BJ (cell line): Measurements from ENCODE around the gene IQCB1. TPM values are rescaled to one million over a fixed set of nuclear protein-coding genes. Genes with fewer than 3 reads are reported as not detected.
"Not testable (repeated sequence)": the region's sequence is repeated elsewhere in the genome, so short reads cannot be mapped to it uniquely, and the experiment has no call there.

Experiments
- CTCF ChIA-PET: fragments of 350-600 bp; formaldehyde crosslinking; extraction: SDS; loops from one replicate; lab custom pipeline; 2021; ENCODE audit warnings: antibody characterized with exemption, inconsistent platforms; lab: Yijun Ruan, JAX
- POLR2A ChIA-PET: fragments of 300-600 bp; sonication (Branson Sonifier 250); formaldehyde crosslinking; extraction: SDS; loops from one replicate; lab custom pipeline; 2021; ENCODE audit warnings: antibody characterized with exemption; lab: Charles Lee
- DNase-seq: peaks from one replicate; pipeline ENCODE4 v3.0.0-alpha.2; 2011; ENCODE audit warnings: low read depth
- H3K27me3 ChIP-seq: 2 replicates; pipeline ENCODE4 v1.6.0; 2011; ENCODE audit warnings: low read length; ENCODE audit not compliant: control insufficient read depth, insufficient read depth
- H3K36me3 ChIP-seq: 2 replicates; pipeline ENCODE4 v1.5.1; 2011; ENCODE audit warnings: low read length; ENCODE audit not compliant: control insufficient read depth, insufficient read depth
- H3K4me3 ChIP-seq: 2 replicates; pipeline ENCODE4 v1.5.1; 2011; ENCODE audit warnings: low read depth, mild to moderate bottlenecking, control low read depth, low read length
- polyA plus RNA-seq: library from polyadenylated mRNA; depleted of rRNA; stranded (reverse); fragments of >200 nt; gene quantifications from 2 replicates; pipeline ENCODE4 v1.2.3, GENCODE V29; 2011
- TF ChIP-seq, protein P1 (sequence below): IDR thresholded peaks from 2 replicates; pipeline ENCODE4 v1.5.1; 2011; ENCODE audit warnings: low read depth, mild to moderate bottlenecking, control low read depth, inconsistent platforms, low read length, moderate library complexity; ENCODE audit not compliant: insufficient read depth

IQCB1 gene
- polyA plus RNA-seq, 1 experiment: 6.1 TPM

GRCh38 chr3:121796970-121797369 lies 37.9 kb downstream of the IQCB1 start:
- TF ChIP-seq, protein P1, sequence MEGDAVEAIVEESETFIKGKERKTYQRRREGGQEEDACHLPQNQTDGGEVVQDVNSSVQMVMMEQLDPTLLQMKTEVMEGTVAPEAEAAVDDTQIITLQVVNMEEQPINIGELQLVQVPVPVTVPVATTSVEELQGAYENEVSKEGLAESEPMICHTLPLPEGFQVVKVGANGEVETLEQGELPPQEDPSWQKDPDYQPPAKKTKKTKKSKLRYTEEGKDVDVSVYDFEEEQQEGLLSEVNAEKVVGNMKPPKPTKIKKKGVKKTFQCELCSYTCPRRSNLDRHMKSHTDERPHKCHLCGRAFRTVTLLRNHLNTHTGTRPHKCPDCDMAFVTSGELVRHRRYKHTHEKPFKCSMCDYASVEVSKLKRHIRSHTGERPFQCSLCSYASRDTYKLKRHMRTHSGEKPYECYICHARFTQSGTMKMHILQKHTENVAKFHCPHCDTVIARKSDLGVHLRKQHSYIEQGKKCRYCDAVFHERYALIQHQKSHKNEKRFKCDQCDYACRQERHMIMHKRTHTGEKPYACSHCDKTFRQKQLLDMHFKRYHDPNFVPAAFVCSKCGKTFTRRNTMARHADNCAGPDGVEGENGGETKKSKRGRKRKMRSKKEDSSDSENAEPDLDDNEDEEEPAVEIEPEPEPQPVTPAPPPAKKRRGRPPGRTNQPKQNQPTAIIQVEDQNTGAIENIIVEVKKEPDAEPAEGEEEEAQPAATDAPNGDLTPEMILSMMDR: no peak
- DNase-seq: no peak
- H3K27me3 ChIP-seq: no peaks in the 10 kb centered on the region
- CTCF ChIA-PET: no interaction called here
- POLR2A ChIA-PET: no interaction called here
- H3K4me3 ChIP-seq: no peak overlapping the region
- H3K36me3 ChIP-seq: no peaks in the 10 kb centered on the region

DNA sequence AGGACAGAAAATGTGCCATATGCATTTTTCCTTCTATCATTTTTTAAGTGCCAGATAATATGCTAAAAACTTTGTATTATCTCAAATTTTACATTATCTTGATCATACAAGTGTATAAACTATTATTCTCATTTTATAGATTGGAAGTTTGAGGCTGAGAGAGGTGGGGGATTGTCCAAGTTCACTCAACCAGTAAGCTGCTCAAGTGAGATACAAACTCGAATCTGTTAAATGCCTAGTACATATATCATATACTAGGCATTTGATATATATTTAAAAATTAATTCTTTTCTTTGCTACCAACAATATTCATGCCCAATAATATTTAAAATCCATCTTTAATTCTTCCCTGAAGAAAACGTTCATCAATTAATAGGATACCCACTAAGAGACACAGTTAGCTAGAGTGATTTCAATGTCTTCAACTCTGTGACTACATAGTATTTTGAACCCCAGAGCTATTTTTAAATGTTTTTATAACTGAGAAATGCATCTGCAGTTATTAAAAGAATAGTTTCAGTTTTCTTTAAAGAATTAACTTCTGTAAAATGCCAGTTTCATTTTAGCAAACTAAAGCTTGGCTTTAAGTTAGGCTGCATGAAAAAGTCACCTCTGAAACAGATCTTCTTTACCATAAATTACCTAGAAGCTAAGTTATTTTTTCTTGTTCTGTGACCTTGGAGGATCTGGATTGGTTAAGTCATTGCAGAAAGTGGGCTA lies 40.4 kb downstream of the IQCB1 start:
- H3K27me3 ChIP-seq: no peaks in the 10 kb centered on the region
- CTCF ChIA-PET: no interaction called here
- DNase-seq: no peak
- H3K4me3 ChIP-seq: no peak overlapping the region
- POLR2A ChIA-PET: no interaction called here
- TF ChIP-seq, protein P1: no peak
- no peaks in the 10 kb centered on the region for H3K36me3 ChIP-seq

- TF ChIP-seq, protein P1: no peak
- DNase-seq: no peak
- Histone ChIP-seq H3K27me3 (no peaks in the 10 kb centered on the region), H3K4me3 (no peak overlapping the region), H3K36me3 (0 out of 2 replicates have a peak, but pooled peaks cover 1% of the 10 kb centered on the region)
- POLR2A ChIA-PET: no interaction called here
- CTCF ChIA-PET: no interaction called here
These were observed 41.8 kb downstream of the IQCB1 start for GRCh38 chr3:121793078-121793477.

DNA sequence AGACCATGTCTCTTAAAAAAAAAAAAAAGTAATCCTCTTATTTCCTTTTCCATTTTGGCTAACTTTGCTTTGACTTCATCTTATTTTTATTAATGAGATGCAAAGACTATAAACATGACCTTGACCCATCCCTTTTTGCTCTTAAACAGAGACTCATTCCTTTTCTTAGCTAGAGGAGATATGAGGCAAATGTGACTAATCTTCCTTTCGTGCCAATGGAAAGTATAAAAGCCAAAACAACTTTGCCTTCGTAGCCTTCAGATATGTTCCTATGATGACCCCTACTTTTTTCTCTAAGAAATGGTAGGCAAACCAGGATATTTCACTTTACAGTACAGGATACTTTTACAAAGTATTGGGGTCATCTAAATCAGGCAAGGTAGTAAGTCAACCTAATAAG lies 48.4 kb downstream of the IQCB1 start:
- no peaks in the 10 kb centered on the region for H3K27me3 ChIP-seq
- DNase-seq: no peak
- ChIA-PET POLR2A (interaction anchor here (0.6 kb wide), 1 partner anchor 577 kb away, joined by 5 read pairs; no protein-coding TSS in a partner anchor), CTCF (no interaction called here)
- no peak overlapping the region for H3K4me3 ChIP-seq
- TF ChIP-seq, protein P1: no peak
- H3K36me3 ChIP-seq: peaks cover 2% of the 10 kb centered on the region; the same call in 1 of the 2 replicates

DNA sequence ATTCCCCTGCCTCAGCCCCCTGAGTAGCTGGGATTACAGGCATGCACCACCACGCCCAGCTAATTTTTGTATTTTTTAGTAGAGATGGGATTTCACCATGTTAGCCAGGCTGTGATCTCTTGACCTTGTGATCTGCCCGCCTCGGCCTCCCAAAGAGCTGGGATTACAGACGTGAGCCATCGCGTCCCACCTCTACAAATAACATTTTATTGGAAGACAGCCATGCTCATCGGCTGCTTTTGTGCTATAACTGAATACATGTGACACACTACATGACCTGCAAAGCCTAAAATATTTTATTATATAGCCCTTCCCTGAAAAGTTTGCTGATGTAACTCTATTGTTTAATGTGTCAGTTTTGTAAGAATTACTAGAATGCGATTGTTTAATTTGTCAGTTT lies 52.1 kb downstream of the IQCB1 start:
- POLR2A ChIA-PET, H3K36me3 ChIP-seq, H3K27me3 ChIP-seq, CTCF ChIA-PET, DNase-seq, H3K4me3 ChIP-seq: not testable (repeated sequence)

DNA sequence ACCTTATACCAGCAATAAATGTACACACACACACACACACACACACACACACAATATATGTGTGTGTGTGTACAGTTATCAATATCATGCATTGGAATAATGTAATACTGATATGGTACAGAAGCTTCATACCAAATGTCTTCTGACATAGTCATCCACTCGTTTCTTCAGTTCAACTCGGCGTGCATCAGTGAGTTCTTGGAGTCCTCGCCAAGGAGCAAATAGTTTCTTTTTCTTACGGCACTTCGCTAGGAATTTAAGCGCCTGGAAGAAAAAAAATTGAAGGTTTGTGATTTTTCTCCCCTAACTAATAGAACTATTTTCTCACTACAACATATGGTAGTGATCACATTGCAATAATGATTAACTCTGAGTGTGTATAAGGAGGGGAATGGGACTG lies 53.2 kb downstream of the IQCB1 start:
- no peaks in the 10 kb centered on the region for H3K27me3 ChIP-seq
- CTCF ChIA-PET: no interaction called here
- POLR2A ChIA-PET: no interaction called here
- H3K36me3 ChIP-seq: peaks cover 1% of the 10 kb centered on the region; the same call in 1 of the 2 replicates
- H3K4me3 ChIP-seq: no peak overlapping the region
- TF ChIP-seq, protein P1: no peak
- DNase-seq: no peak

DNA sequence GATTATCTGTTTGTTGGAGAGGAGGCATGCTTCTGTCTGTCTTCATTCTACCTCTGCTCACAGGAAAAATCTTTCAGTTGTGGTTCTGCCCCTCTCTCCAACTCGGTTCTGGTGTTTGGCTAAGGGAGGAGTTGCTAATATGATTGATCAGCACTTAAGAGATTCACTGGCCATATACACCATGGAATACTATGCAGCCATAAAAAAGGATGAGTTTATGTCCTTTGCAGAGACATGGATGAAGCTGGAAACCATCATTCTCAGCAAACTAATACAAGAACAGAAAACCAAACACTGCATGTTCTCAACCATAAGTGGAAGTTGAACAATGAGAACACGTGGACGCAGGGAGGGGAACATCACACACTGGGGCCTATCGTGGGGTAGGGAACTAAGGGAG lies 59.8 kb downstream of the IQCB1 start:
- DNase-seq, H3K36me3 ChIP-seq, H3K27me3 ChIP-seq, POLR2A ChIA-PET, H3K4me3 ChIP-seq, CTCF ChIA-PET: not testable (repeated sequence)
